H7 (cell line): Measurements from ENCODE around the gene GPR37L1. TPM values are rescaled to one million over a fixed set of nuclear protein-coding genes. Genes with fewer than 3 reads are reported as not detected.
"Not testable (repeated sequence)": the region's sequence is repeated elsewhere in the genome, so short reads cannot be mapped to it uniquely, and the experiment has no call there.

Experiments
- DNase-seq: peaks from one replicate; pipeline ENCODE4 v3.0.0; 2012
- H3K27me3 ChIP-seq: 2 replicates; pipeline ENCODE4 v1.6.0; 2011; ENCODE audit warnings: mild to moderate bottlenecking, low read length; ENCODE audit not compliant: control insufficient read depth, insufficient read depth
- H3K36me3 ChIP-seq: replicated peaks from 2 replicates; pipeline ENCODE4 v1.5.1; 2011; ENCODE audit warnings: low read length; ENCODE audit not compliant: control insufficient read depth, insufficient read depth
- H3K4me3 ChIP-seq: 2 replicates; pipeline ENCODE4 v1.5.1; 2011; ENCODE audit warnings: low read depth, mild to moderate bottlenecking, control low read depth, low read length, moderate library complexity; ENCODE audit not compliant: insufficient read depth
- total RNA-seq: library from RNA; depleted of rRNA; stranded (reverse); fragments of >200 nt; shearing (Covaris generic); gene quantifications from 2 replicates; pipeline ENCODE4 v1.2.3, GENCODE V29; 2014

Gene GPR37L1
- total RNA-seq, 1 experiment from 2014 or later, result under 0.01 TPM

DNA sequence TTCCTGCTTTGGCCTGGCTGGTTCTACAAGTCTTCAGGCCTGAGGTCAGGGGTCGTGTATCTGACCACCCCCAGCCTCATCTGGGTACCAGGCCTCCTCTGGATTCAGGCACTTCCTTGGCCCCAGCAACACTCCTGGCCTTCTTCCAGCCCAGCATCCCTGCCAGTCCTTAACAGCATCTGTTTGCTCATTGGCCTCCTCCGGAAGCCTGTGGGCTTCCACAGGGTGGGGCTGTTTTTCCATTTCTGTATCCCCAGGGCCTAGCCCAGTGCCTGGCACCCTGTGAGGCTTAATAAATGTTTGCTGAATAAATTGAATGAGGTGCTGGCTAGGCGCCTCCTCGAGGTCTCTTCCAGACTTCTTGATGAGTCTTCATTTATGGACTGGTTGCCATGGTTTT, 21.5 kb upstream of the GPR37L1 start:
- no peaks in the 10 kb centered on the region for H3K27me3 ChIP-seq
- H3K4me3 ChIP-seq, result no peak overlapping the region
- H3K36me3 ChIP-seq, result no peaks in the 10 kb centered on the region
- DNase-seq, result no peak

GRCh38 chr1:202104073-202104472, 18.6 kb upstream of the GPR37L1 start:
- no peaks in the 10 kb centered on the region for H3K36me3 ChIP-seq
- DNase-seq, result no peak
- H3K4me3 ChIP-seq, result no peak overlapping the region
- no peaks in the 10 kb centered on the region for H3K27me3 ChIP-seq

- peak; percentile 90 for DNase-seq
- Histone ChIP-seq H3K4me3 (peak overlapping the region; percentile 9; the same call in 1 of the 2 replicates), H3K27me3 (no peaks in the 10 kb centered on the region), H3K36me3 (no peaks in the 10 kb centered on the region)
Observed at GRCh38 chr1:202105571-202106339, 17.0 kb upstream of the GPR37L1 start.

DNA sequence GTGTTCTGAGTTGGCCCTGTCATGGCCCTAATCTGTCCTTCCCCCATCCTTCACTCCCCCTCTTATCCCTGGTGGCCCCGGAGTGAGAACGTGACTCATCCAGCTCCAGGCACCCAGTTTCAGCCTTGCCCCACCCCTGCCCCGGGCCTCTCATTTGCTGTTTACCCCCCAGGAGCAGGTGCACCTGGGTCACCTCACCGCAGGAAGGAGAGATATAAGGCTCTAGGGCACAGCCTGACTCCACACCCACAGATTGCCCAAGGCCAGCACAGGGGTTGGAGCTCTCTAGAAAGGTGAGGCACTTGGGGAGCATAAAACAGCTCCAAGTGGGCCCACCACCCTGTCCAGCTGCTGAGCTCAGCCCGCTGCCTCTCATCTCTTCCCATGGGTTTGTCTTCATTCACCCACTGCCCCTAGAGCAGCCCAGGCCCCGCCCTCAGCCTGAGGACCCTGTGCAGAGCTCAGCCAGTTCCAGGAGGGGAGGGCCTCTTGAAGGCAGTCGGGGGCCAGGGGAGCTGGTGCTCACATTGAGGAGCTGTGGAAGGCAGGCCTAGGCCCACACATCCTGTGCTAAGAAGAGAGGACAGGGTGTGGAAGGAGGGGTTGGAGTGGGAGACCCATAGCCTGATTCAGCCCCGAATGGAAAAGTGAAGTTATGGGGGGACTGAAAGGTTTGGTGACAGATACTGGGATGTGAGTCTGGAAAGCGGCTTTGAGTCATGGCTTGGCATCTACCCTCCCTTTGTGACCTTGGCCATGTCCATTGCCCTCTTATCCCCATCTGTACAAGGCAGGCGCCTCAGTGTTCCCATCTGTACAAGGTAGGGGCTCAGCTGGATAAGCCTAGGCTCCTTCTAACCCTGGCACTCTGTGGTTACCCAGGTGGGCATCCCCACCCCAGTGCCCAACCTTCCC, 16.1 kb upstream of the GPR37L1 start:
- no peak overlapping the region for H3K4me3 ChIP-seq
- H3K36me3 ChIP-seq, result no peaks in the 10 kb centered on the region
- no peaks in the 10 kb centered on the region for H3K27me3 ChIP-seq
- peak; percentile 49 for DNase-seq

DNA sequence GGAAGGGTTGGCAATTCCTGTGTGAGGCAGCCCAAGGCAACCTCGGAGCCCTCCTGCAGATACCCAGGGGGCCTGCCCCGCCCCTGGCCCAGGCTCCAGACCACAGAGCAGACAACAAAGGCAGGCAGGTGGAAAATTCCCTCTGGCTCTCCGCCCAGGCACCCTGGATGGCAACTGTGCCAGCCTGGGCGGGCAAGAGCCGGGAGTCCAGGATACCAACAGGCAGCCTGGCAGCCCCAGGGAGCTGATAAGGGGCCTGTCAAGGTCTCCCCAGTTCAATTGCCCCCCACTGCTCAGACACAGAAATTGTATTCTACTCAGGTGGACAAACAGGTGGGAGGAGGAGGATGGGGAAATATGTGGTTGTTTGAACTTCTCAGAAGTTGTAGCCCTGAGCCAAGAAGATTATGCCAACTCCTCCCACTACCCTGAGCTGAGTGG, 15.4 kb upstream of the GPR37L1 start:
- no peak overlapping the region for H3K4me3 ChIP-seq
- no peaks in the 10 kb centered on the region for H3K27me3 ChIP-seq
- peak; percentile 70 for DNase-seq
- no peaks in the 10 kb centered on the region for H3K36me3 ChIP-seq

DNA sequence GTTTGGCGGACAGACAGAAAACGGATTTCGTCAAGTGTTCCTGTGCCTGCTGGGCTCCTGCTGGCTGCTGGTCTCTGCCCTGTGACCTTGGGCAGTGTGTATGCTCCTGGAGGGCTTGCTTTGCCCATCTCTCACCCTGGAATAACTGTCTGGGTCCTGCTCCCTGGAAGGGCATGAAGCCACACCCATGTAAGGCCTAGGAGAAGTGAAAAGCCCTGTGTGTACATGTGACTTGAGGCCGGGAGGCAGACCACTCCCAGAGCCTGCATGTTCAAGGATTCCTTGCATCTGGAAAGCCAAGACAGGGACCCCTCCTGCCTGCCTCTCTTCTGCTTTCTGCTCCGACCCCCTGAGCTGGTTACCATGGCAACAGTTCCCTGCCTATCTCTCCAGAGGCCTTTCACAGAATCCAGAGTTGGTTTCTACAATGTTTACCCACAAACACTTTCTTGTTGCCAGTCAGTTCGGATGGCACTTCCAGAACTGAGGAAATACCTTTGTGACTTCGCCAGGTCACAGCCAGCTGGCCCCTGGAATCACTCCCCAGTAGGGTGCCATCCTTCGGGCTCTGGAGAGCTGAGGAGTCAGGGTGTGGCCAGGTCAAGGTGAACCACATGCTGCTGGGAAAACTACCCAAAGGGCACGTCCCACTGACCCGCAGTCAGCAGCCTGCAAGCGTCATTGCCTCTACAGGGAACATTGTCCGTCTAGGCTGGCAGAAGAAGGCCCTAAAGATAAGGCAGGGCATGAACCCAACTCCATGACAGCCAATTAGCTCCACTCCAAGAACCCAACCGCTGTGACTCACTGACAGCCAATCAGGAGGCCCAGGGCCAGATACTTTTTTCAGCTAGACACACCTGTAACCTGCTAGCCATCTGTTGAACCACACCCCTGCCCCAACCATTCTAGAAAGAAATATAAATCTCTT, 14.7 kb upstream of the GPR37L1 start:
- no peaks in the 10 kb centered on the region for H3K27me3 ChIP-seq
- no peak overlapping the region for H3K4me3 ChIP-seq
- DNase-seq, result peak; percentile 53
- H3K36me3 ChIP-seq, result no peaks in the 10 kb centered on the region

GRCh38 chr1:202110977-202111376, 11.7 kb upstream of the GPR37L1 start:
- Histone ChIP-seq H3K36me3 (no peaks in the 10 kb centered on the region), H3K4me3 (no peak overlapping the region), H3K27me3 (no peaks in the 10 kb centered on the region)
- DNase-seq, result no peak

- not testable (repeated sequence) for H3K36me3 ChIP-seq, H3K27me3 ChIP-seq, DNase-seq, H3K4me3 ChIP-seq
Observed at GRCh38 chr1:202111589-202111988, 11.1 kb upstream of the GPR37L1 start.

DNA sequence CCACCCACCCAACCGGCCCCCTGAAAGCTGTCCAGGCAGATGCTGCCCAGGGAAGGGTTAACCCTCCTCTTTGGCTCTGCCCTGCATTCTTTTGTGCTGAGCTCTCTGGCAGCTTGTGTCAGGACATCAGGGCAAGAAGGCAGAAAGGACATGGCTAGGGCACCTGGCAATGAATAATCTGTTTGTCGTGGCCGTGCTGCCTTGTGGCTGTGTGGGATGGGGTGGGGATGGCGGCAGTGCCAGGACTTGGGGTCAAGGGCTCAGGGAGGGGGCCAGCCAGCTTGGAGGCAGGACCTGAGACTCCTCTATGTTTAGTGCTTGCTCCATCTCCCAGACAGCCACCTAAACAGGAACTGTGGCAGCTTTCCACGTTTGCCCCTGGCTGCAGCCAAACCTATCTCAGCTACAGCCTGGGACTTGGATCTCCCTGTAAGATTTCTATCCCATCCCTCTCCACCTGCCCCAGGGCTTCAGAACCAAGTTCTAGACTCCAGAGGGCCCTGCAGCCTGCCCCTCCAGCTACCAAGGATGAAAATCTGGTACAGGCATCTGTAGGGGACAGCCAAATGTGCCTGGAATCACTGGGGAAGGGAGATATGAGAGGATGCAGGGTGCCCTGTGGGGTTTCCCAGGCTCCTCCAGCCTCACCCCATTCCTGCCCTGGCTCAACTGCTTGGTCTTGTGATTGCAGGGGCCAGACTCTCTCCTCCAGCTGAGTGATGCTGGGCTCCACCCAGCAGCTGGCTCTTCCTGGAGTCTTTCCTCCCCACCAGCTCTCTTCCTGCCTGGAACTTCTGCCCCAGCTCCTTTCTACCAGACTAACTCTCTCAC, 9.6 kb upstream of the GPR37L1 start:
- H3K36me3 ChIP-seq, result no peaks in the 10 kb centered on the region
- peak; percentile 58 for DNase-seq
- H3K27me3 ChIP-seq, result no peaks in the 10 kb centered on the region
- no peak overlapping the region for H3K4me3 ChIP-seq

DNA sequence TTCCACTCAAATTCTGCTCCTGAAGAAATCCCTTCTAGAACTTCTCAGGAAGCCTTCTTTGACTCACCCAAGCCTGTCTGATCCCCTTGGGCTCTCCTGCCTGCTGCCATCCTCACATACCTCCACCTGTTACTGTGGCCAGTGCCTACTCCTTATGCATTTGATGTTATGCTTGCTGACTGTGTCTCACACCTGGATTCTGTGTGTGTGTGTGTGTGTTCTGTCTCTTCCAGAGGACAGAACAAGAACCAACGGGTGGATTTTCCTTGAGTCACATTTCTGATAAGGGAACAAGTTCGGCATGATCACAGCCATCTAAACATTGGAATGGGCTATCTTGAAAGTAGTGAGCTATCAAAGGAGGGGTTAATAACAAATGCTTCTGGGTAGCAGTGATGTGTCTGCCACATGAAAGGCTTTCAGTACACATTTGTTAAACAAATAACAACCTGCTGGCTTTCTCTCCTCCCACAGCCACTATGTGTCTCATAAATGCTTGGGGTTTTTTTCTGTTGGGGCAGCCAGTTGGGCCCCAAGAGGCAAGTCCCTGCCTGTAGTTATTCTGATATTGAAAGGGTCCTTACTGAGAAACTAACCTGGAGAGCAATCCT, 8.9 kb upstream of the GPR37L1 start:
- H3K27me3 ChIP-seq, result no peaks in the 10 kb centered on the region
- no peaks in the 10 kb centered on the region for H3K36me3 ChIP-seq
- H3K4me3 ChIP-seq, result no peak overlapping the region
- DNase-seq, result peak; percentile 8

DNA sequence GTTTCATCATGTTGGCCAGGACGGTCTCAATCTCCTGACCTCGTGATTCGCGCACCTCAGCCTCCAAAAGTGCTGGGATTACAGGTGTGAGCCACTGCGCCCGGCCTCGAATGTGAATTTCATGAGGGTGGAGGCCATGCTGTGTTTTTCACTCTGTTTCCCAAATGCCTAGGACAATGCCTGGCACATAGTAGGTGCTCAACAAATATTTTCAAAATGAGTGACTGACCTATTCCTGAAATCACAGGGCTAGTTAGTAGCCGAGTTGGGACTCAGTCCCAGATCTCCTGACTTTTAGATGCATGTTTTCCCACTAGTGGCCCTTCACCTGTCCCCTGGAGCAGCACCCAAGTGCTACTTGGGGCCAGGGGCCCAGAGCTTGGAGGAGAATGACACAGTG, 6.4 kb upstream of the GPR37L1 start:
- Histone ChIP-seq H3K4me3 (no peak overlapping the region), H3K36me3 (no peaks in the 10 kb centered on the region), H3K27me3 (no peaks in the 10 kb centered on the region)
- DNase-seq, result no peak

DNA sequence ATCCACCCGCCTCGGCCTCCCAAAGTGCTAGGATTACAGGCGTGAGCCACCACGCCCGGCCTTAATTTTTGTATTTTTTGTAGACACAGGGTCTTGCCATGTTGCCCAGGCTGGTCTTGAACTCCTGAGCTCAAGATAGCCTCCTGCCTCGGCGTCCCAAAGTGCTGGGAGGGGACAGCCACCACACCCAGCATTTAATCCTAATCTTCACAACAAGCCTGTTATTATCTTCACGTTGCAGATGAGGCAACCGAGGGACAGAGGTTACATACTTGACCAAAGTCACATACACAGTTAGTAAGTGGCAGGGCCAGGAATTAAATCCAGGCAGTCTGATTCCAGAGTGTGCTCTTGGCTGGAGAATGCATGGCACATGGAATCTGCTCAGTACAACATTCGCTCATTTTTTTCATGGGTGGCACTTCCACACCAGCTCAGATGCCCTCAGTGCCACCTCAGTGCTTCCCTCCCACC, 4.8 kb upstream of the GPR37L1 start:
- no peaks in the 10 kb centered on the region for H3K36me3 ChIP-seq
- no peaks in the 10 kb centered on the region for H3K27me3 ChIP-seq
- no peak overlapping the region for H3K4me3 ChIP-seq
- DNase-seq, result no peak

DNA sequence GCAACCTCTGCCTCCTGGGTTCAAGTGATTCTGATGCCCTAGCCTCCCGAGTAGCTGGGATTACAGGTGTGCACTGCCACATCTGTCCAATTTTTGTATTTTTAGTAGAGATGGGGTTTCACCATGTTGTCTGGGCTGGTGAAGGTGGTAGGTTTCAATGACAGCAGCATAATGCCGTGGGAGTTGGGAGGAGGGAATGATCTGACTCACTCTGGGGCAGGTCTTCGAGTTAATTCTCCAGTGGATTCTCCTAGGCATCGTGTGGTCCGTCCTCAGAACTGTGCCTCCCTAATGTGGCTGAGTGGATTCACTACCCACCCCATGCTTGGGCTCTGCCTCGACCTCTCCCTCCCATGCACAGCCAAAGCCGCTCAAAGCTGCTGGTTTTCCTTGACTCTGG, 1.7 kb upstream of the GPR37L1 start:
- no peaks in the 10 kb centered on the region for H3K27me3 ChIP-seq
- no peaks in the 10 kb centered on the region for H3K36me3 ChIP-seq
- no peak overlapping the region for H3K4me3 ChIP-seq
- DNase-seq, result no peak
